ENCODE measurements around the gene HDAC6. TPM values are rescaled to one million over a fixed set of nuclear protein-coding genes. Genes with fewer than 3 reads are reported as not detected.

HDAC6 gene
- total and polyA plus RNA-seq, 4 donors, result 39.7 to 90.8 (median 78.4) TPM

- ATAC-seq (ENCODE audit: insufficient read depth, low FRiP score) (no peak), DNase-seq (no peak)
- no peak overlapping the region for H3K4me3 ChIP-seq
- no peaks in the 10 kb centered on the region for H3K27me3 ChIP-seq (ENCODE audit: control insufficient read depth in 3 of 3, insufficient read depth in 3 of 3, low read length in 2 of 3)
- H3K4me1 ChIP-seq (ENCODE audit: control insufficient read depth in 5 of 5, insufficient read depth in 5 of 5, low read length in 5 of 5), result no peaks in the 10 kb centered on the region
- H3K36me3 ChIP-seq (ENCODE audit: control insufficient read depth in 4 of 4, insufficient read depth in 4 of 4, low read length in 4 of 4), result no peaks in the 10 kb centered on the region
- H3K9ac ChIP-seq (ENCODE audit: insufficient read depth in 1 of 2, low read length in 2 of 2), result no peak overlapping the region
- no peak for TF ChIP-seq CTCF (IDR thresholded peaks at IDR 0.05; ENCODE audit: control extremely low read depth, extremely low read depth)
- H3K27ac ChIP-seq (ENCODE audit: low read depth in 1 of 2, low read length in 1 of 2), result no peak overlapping the region
- H3K9me3 ChIP-seq (ENCODE audit: control insufficient read depth in 4 of 4, insufficient read depth in 3 of 4, low read length in 3 of 4), result no peaks in the 10 kb centered on the region
- WGBS, 2 donors, result 88 to 98% methylated on average over 6 of the region's 6 CpGs
Measured at GRCh38 chrX:48781705-48782104, 20.2 kb upstream of the HDAC6 start.

- H3K36me3 ChIP-seq (ENCODE audit: control insufficient read depth in 4 of 4, insufficient read depth in 4 of 4, low read length in 4 of 4), result no peaks in the 10 kb centered on the region
- WGBS, 2 donors, result 78 to 93% methylated on average over 2 of the region's 2 CpGs
- DNase-seq (no peak), ATAC-seq (ENCODE audit: insufficient read depth, low FRiP score) (no peak)
- no peaks in the 10 kb centered on the region for H3K27me3 ChIP-seq (ENCODE audit: control insufficient read depth in 3 of 3, insufficient read depth in 3 of 3, low read length in 2 of 3)
- no peak overlapping the region for H3K27ac ChIP-seq (ENCODE audit: low read depth in 1 of 2, low read length in 1 of 2)
- H3K9me3 ChIP-seq (ENCODE audit: control insufficient read depth in 4 of 4, insufficient read depth in 3 of 4, low read length in 3 of 4), result no peaks in the 10 kb centered on the region
- H3K9ac ChIP-seq (ENCODE audit: insufficient read depth in 1 of 2, low read length in 2 of 2), result no peak overlapping the region
- no peak overlapping the region for H3K4me3 ChIP-seq
- TF ChIP-seq CTCF (IDR thresholded peaks at IDR 0.05; ENCODE audit: control extremely low read depth, extremely low read depth), result no peak
- H3K4me1 ChIP-seq (ENCODE audit: control insufficient read depth in 5 of 5, insufficient read depth in 5 of 5, low read length in 5 of 5), result no peaks in the 10 kb centered on the region
Measured at GRCh38 chrX:48782216-48782615, 19.7 kb upstream of the HDAC6 start.

GRCh38 chrX:48782795-48783194 is 19.1 kb upstream of the HDAC6 start:
- WGBS, 2 donors, result 75 to 85% methylated on average over 4 to 13 of the region's 13 CpGs
- ATAC-seq (ENCODE audit: insufficient read depth, low FRiP score), result no peak
- TF ChIP-seq CTCF (IDR thresholded peaks at IDR 0.05; ENCODE audit: control extremely low read depth, extremely low read depth), result no peak
- no peak for DNase-seq
- Histone ChIP-seq H3K9me3 (ENCODE audit: control insufficient read depth in 4 of 4, insufficient read depth in 3 of 4, low read length in 3 of 4) (no peaks in the 10 kb centered on the region), H3K27me3 (ENCODE audit: control insufficient read depth in 3 of 3, insufficient read depth in 3 of 3, low read length in 2 of 3) (no peaks in the 10 kb centered on the region), H3K36me3 (ENCODE audit: control insufficient read depth in 4 of 4, insufficient read depth in 4 of 4, low read length in 4 of 4) (no peaks in the 10 kb centered on the region), H3K4me3 (no peak overlapping the region), H3K4me1 (ENCODE audit: control insufficient read depth in 5 of 5, insufficient read depth in 5 of 5, low read length in 5 of 5) (no peaks in the 10 kb centered on the region), H3K9ac (ENCODE audit: insufficient read depth in 1 of 2, low read length in 2 of 2) (no peak overlapping the region), H3K27ac (ENCODE audit: low read depth in 1 of 2, low read length in 1 of 2) (no peak overlapping the region)

- TF ChIP-seq CTCF (IDR thresholded peaks at IDR 0.05; ENCODE audit: control extremely low read depth, extremely low read depth), result no peak
- no peak overlapping the region for H3K27ac ChIP-seq (ENCODE audit: low read depth in 1 of 2, low read length in 1 of 2)
- DNase-seq, result no peak
- H3K4me1 ChIP-seq (ENCODE audit: control insufficient read depth in 5 of 5, insufficient read depth in 5 of 5, low read length in 5 of 5), result no peaks in the 10 kb centered on the region
- H3K4me3 ChIP-seq, result no peak overlapping the region
- H3K36me3 ChIP-seq (ENCODE audit: control insufficient read depth in 4 of 4, insufficient read depth in 4 of 4, low read length in 4 of 4), result no peaks in the 10 kb centered on the region
- H3K9me3 ChIP-seq (ENCODE audit: control insufficient read depth in 4 of 4, insufficient read depth in 3 of 4, low read length in 3 of 4), result no peaks in the 10 kb centered on the region
- ATAC-seq (ENCODE audit: insufficient read depth, low FRiP score), result no peak
- H3K27me3 ChIP-seq (ENCODE audit: control insufficient read depth in 3 of 3, insufficient read depth in 3 of 3, low read length in 2 of 3), result no peaks in the 10 kb centered on the region
- no peak overlapping the region for H3K9ac ChIP-seq (ENCODE audit: insufficient read depth in 1 of 2, low read length in 2 of 2)
- 52 to 75% methylated on average over 3 of the region's 3 CpGs for WGBS, 2 donors
Measured at GRCh38 chrX:48784726-48785125, 17.1 kb upstream of the HDAC6 start.

All from lung (tissue), 12 donors.